Astrocyte of the cerebellum (primary cell): ENCODE measurements around the gene CABP2.
"Not testable (repeated sequence)": the region's sequence is repeated elsewhere in the genome, so short reads cannot be mapped to it uniquely, and the experiment has no call there.

ENCODE experiments used
- DNase-seq: peaks from one replicate; pipeline ENCODE4 v3.0.0-alpha.2; 2011; ENCODE audit warnings: low read depth
- H3K4me3 ChIP-seq: 2 replicates; pipeline ENCODE4 v1.5.1; 2011; ENCODE audit warnings: mild to moderate bottlenecking, low read depth, low read length, moderate library complexity
- in situ Hi-C: cut with HindIII; loops from 2 replicates; pipeline ENCODE4 v1.10.0; 2017; ENCODE audit warnings: low sequenced_read_pairs
- TF ChIP-seq, protein P1 (sequence below): IDR thresholded peaks from 2 replicates; pipeline ENCODE4 v1.5.1; 2012; ENCODE audit warnings: low read length, low read depth, moderate library complexity, mild to moderate bottlenecking; ENCODE audit errors: missing control alignments

CABP2 gene

GRCh38 chr11:67522844-67523555, at the start of gene CABP2:
Gene CABP2 (minus strand): TSS chr11:67523446. CDS start chr11:67523326, 120 bp downstream.
- DNase-seq, result no peak
- TF ChIP-seq, protein P1, sequence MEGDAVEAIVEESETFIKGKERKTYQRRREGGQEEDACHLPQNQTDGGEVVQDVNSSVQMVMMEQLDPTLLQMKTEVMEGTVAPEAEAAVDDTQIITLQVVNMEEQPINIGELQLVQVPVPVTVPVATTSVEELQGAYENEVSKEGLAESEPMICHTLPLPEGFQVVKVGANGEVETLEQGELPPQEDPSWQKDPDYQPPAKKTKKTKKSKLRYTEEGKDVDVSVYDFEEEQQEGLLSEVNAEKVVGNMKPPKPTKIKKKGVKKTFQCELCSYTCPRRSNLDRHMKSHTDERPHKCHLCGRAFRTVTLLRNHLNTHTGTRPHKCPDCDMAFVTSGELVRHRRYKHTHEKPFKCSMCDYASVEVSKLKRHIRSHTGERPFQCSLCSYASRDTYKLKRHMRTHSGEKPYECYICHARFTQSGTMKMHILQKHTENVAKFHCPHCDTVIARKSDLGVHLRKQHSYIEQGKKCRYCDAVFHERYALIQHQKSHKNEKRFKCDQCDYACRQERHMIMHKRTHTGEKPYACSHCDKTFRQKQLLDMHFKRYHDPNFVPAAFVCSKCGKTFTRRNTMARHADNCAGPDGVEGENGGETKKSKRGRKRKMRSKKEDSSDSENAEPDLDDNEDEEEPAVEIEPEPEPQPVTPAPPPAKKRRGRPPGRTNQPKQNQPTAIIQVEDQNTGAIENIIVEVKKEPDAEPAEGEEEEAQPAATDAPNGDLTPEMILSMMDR, result no peak
- H3K4me3 ChIP-seq, result no peak within 1 kb of the TSS
- in situ Hi-C loops, result no loop called here

GRCh38 chr11:67572747-67573419, 49.6 kb upstream of the CABP2 start:
- DNase-seq, result no peak
- TF ChIP-seq, protein P1, result peak; percentile 77
- no peak overlapping the region for H3K4me3 ChIP-seq
- in situ Hi-C loops, result no loop called here

- H3K4me3 ChIP-seq, result no peak overlapping the region
- in situ Hi-C loops, result no loop called here
- TF ChIP-seq, protein P1, result no peak
- DNase-seq, result no peak
Measured at GRCh38 chr11:67572305-67572704, 49.1 kb upstream of the CABP2 start.

- H3K4me3 ChIP-seq, result no peak overlapping the region
- DNase-seq, result no peak
- in situ Hi-C loops, result no loop called here
- TF ChIP-seq, protein P1, result no peak
Measured at GRCh38 chr11:67571443-67571842, 48.2 kb upstream of the CABP2 start.

DNA sequence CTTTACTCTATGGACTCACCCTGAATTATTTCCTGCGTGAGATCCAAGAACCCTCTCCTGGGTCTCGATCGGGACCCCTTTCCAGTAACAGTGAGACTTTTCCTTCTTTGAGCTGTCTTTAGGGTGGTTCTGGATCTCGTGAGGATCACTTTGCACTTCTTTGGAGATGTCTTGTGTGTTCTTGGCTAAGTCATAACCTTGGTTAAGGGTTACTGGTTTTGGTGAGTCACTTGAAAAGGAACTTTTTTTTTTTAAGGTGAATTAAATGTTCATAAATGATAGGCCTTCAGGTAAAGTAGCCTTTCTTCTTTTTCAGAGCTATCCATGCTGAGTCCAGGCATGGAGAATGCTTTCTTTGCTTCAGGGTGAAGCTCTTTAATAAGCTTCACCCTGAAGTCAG, 41.0 kb upstream of the CABP2 start:
- H3K4me3 ChIP-seq, result no peak overlapping the region
- DNase-seq, result no peak
- TF ChIP-seq, protein P1, result no peak
- in situ Hi-C loops, result no loop called here

DNA sequence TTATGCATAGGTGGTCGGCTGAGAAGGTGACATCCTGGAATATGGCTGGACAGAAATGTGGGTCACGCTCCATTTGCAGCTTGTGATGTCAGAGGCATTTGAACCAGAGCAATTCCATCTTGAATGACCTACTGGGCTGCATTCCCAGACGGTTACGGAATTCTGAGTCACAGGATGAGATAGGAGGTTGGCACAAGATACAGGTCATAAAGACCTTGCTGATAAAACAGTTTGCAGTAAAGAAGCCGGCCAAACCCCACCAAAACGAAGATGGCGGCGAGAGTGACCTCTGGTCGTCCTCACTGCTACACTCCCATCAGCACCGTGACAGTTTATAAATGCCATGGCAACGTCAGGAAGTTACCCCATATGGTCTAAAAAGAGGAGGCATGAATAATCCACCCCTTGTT, 40.5 kb upstream of the CABP2 start:
- peak; percentile 60 for DNase-seq
- H3K4me3 ChIP-seq, in situ Hi-C loops: not testable (repeated sequence)
